HG03066 (cell line): ENCODE results near the gene MYO16.
"Not testable (repeated sequence)": the region's sequence is repeated elsewhere in the genome, so short reads cannot be mapped to it uniquely, and the experiment has no call there.

ENCODE experiments used
- ATAC-seq: cut with Tn5 transposase; IDR thresholded peaks from one replicate; pipeline ENCODE4 v1.9.1; 2021; ENCODE audit warnings: low read depth; ENCODE audit not compliant: unreplicated experiment

MYO16 gene

DNA sequence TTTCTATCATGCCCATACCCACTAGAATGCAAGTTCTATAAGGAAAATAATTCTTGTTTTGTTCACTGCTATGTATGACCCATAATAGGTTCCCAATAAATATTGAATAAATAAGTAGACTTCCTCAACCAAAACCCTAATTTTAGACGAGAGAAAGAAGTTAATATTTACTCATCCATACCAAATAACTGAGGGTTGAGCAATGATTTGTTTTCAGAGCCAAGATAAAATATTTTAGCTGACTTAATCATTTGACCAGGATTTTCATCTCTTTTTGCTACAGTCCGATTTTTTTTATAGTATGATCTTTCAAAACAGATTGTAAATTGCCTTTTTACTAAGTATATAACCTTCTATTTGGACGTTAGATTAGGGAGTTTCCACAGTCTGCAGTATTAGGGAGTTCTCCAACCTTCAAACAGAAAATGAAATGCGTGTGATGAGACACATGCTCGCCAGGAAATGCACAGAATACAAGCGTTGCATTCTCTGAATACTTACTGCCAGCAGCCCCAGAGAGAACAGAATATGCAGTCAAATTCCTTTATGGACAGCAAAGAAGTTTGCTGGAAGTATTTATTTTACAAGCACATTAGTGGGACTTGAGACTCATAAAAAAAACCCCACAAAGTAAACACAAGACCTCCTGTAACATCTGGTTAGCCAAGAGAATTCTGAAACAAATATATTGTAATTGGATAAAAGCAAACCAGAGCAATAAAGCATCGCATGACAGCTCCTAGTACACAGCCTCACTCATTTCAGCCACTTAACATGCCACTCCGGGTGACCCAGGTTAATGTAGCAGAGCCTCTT, 230.0 kb downstream of the MYO16 start:
- ATAC-seq = no peak

DNA sequence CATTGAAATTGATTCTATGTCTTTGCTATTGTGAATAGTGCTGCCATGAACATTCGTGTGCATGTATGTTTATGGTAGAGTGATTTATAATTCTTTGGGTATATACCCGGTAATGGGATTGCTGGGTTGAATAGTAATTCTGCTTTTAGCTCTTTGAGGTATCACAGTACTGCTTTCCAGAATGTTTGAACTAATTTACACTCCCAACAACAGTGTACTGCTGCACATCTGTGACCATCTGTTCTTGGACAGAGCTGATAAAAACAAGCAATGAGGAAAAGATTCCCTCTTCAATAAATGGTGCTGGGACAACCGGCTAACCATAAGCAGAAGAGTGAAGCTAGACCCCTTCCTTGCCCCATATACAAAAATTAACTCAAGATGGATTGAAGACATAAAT, 231.0 kb downstream of the MYO16 start:
- no peak for ATAC-seq

DNA sequence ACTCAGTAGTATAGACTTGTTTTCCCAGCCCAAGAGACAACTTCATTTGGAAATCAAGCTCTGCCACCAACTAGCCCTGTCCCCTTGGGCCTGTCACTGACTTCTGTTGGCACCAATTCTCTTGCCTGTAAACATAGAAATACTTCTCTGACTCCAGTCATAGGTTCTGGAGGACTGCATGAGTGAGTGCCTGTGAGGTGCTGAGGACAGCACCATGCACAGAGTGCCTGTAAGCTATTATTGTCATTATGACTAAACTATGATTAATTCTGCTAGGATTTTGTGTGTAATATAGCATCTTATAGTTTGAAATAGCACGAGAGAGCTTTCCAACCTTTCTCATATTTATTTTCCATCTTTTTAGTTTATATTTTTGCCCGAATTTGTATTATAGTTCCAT, 247.9 kb downstream of the MYO16 start:
- no peak for ATAC-seq

DNA sequence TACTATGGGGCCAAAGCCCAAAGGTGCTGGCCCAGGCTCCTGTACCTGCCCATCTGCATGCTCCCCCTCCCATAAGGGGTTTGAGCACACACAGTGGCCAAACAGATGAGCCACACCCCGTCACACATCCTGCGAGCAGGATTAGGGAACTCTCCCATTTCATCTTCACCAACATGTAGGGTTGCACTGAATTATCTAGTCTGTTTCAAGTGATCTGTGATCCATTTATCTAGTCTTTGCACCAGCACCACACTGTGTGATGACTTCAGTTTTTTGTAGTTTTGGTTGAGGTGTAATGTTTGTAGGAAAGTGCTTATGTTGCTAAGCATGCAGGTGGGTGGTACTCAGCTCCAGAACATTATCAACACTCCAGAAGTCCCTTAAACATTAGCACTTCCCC, 249.3 kb downstream of the MYO16 start:
- no peak for ATAC-seq

DNA sequence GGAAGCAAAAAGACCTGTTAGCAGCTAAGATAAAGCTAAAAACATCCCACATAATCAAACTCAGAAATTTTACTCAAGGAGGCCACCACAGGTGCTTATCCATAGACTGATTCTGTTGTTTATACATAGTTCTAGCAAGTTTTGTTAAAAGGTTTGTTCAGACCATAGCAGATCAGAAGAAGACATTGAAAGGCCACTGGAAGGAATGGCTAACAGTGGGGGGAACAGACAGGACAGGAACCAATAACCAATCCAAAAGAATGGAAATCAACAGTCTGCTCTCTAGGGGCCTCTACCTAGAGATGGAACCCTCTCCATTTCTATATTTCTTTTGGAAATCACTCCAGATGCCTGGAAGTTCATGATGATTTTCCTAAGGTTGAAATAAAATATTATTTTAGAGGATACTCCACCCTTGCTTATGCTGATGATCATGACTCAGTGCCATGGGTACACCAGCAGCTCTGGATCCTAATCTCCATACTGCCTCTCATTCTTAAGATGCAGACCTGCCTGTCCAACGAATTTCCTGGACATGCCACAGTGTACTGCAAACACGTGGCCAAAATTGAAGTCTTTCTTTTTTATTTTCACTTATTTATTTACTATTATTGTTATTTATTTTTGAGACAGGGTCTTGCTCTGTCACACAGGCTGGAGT, 260.0 kb downstream of the MYO16 start:
- no peak for ATAC-seq

DNA sequence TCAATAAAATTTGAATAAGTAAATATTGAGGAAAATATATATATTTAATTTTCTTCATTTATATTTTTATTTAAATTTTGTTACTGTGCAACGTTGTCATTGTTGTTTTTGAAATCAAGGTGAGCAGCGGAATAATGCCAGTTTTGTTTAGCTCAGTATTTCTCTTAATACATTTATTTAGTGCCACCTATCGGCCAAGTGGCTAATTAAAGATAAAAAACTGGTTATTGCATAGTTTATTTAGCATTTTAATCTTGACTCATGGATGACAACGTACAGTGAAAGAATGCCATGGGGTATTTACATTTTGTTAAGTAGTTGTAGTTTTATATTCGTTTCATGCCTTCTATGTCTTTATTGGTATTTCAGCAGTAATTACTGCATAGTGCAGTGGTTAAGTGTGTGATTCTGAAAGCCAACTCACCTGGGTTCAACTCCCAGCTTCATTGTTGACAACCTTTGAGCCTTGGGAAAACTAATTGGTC, 265.9 kb downstream of the MYO16 start:
- peak; percentile 53 for ATAC-seq

DNA sequence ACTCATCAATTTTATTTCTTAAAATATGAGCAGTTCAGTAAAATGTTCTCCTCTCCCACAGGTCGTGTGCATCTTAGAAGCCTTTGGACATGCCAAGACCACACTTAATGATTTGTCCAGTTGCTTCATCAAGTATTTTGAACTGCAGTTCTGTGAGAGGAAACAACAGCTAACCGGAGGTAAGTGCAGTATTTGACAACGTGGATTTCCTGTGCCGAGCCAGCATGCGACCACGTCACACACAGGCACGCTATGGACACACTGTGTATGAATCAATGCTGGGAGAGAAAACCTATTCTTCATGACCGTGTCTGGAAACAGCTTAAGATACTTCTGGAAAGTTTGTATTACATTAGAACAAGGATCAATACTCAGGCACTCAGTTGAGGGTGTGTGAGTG, 268.5 kb downstream of the MYO16 start:
- ATAC-seq = no peak

DNA sequence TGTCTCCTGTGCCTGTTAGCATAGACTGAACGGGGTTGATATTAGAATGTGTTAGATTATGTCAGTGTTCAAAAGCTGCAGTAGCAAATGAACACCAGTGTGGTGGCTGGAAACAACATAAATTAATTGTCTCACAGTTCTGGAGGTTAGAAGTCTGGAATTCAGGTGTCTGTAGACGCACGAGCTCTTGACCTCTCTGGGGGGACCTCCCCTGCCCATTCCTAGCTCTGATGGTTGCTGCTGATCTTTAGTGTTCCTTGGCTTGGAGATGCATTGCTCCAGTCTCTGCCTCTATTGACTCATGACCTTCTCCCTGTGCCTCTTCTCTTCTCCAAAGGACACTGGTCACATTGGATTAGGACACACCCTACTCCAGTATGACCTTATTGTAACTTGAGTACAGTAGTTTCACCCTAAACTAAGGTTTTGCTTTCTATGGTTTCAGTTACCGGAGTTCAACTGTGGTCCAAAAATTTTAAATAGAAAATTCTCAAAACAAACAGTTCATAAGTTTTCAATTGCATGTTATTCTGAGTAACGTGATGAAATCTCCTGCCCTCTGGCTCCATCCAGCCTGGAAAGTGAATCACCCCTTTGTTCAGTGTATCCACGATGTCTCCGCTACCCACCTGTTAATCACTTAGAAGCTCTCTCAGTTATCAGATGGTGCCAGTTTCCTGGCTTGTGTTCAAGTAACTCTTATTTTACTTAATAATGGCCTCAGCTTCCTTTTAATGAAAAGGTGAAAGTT, 273.2 kb downstream of the MYO16 start:
- no peak for ATAC-seq

DNA sequence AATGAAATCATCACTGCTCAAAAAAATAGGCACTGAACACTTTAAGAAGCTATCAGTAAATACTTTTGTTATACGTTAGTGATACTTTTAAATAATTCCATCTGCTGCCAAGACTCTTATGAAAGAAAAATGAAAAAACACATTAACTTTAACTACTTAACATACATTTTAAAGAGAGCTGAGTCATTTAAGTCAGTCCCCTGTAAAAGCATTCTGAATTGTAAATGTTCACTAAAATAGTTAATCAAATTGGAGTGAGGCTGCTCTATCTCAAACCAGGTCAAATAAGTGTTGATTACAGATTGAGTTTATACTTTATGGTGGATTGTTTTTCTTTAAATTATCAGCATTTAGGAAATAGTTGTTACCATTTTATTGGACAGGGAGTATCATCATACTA, 274.2 kb downstream of the MYO16 start:
- ATAC-seq = no peak

DNA sequence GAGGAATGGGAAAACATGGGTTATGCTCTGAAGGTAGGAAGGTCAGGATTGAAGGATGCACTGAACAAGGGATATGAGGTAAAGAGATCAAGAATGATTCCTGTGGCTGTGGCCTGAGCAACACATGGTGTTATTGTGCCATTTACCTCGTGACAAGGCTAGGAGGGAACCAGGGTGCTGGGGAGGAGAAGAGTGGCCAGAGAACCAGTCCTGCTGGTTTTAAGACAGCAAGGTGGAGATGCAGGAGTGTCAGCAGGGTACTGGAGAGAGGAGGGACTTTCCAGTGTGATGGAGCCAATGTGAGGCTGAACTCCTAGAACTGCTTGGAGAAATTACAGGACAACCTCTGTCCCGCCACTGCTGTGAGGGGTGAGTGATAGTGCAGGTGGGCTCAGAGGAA, 282.4 kb downstream of the MYO16 start:
- no peak for ATAC-seq

DNA sequence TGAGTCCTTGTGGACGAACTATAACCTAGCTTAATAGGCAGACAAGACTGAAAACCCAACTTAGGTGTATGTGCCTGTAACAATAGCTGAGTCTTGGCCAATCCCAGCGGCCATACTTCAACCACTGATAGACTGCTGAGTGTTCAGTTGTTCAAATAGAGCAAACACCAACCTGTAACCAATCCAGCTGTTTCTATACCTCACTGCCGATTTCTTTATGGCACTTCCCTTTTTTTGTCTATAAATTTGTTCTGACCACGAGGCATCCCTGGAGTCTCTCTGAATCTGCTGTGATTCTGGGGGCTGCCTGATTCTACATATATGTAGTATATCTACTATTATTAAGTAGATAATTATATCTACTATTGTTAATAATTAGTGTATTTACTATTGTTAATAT, 284.3 kb downstream of the MYO16 start:
- ATAC-seq = not testable (repeated sequence)

DNA sequence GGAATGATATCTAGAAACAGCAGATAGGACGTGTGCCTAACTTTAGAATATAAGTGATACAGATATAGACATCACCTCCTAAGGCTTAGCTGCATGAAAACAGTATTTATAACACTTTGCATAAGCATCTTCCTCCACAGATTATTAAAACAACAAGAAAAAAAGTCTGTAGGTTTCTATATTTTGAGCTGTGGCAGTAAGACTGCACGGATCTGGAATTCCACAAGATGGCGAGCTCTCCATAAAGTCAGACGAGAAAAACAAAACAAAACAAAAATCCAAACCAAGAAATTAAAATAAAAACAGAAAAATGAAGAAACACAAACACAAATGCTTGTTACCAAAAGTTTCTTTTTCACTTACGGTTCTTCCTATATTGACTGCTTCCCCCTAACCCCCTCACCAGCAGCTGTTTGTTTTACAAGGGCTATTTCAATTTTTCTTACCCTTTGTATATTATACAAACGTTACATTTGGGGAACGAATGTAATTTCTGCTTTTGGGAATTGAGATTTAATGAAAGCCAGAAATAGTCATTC, 285.8 kb downstream of the MYO16 start:
- ATAC-seq = no peak

DNA sequence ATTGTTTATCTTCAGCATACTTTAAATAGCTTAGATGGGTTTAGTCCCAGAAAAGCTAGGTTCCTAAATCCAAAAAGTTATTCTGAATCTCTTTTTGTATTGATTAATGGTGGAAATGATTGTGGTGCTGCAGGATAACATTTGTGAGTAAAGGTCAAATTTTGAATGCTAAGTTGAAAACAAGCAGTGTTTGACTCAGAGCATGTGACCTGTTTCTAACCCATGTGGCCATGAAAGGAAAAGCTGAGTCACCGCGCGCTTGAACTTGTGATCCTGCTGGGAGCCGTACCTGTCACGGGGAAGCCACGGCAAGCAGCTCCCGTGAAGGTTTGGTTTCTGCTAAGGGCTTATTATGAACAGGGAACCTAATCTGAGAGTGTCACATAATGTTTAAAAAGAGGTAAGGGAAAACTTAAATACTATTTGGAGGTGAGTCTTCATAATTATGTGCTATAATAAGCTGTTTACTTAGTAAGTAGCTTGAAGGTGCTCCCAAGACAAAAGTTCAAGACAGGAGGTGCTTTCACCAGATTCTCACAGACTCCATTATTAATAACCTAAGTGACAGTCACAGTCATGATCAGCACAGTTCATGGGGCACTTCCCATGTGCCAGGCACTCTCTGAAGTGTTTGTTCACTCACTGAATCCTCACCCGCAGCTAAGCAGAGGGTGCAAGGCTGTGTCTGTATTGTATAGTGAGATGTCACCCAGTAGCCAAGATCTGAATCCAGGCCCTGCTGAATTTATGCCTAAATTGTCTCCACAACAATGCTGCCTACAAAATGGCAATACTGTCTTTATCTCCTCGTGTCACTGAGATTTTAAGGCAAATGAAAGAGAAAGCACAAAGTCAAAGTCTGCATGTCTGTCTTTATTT, 286.5 kb downstream of the MYO16 start:
- peak; percentile 97 for ATAC-seq

DNA sequence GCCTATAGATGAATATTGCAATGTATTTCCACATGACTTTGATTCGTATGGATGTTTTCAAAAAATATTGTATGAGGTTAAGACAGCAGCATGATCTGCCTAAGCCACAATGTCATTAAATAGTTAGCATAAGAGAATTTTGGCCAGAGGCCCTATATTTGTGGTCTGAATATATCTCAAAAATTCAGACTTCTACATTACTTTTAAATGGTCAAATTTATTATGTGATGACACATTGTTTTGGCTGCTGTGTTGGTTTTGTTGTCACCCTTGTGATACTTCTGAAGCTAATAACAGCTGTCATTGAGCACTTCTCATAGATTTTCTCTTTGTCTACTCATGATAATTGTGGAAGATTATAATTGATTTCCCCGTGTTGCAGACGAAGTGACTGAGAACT, 288.2 kb downstream of the MYO16 start:
- ATAC-seq = no peak

DNA sequence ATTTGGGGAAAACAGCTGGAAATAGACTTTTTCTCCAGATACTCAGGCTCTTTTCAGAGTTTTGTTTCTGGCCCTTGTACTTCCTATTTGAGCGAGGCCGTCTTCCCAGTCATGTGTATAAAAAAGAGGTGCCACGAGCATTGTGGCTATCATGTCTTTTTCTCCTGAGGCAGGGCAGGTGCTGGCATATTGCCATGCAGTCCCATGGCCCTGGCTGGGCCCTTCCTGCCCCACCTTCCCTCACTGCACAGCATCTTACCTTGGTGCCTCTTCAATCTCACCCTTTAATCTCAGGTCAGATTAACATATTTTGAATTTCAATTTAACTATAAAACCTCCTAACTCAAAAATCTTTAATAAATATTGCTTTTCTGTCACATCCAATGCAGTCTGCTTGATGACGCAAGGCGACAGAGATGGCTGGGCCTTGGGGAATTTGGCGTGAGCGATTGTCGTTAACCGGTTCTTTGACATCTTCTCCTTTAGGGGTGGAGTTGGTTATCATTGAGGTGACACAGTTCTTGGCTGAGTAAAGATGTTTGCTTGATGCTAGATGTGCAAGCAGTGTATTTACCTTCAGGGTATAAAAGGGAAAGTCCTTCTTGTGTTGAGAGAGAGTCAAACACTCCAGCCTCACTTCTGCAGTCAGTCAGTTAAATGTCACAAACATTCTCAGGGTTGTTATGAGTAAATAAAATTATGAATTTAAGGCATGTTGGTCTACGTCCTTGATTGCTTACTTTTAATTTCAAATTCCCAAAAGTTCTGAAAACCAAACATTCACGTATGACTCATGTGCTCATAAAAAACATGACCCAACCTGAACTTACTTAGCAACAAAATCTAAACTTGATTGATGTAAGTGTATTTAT, 289.9 kb downstream of the MYO16 start:
- ATAC-seq = no peak

DNA sequence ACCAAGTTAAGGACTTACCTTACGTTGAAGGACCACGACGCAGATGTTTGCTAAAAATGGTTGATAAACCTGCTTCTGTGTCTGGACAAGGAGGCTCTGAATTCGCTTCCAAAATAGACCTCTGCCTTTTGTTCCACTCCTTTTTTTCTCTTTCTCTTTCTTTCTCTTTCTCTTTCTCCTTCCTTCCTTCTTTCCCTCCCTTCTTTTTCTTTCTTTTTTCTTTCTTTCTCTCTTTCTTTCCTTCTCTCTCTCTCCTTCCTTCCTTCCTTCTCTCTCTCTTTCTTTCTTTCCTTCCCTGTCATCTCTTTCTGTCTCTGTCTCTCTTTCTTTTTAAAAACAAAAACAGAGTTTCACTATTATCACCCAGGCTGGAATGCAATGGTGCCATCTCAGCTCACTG, 290.7 kb downstream of the MYO16 start:
- ATAC-seq = no peak

DNA sequence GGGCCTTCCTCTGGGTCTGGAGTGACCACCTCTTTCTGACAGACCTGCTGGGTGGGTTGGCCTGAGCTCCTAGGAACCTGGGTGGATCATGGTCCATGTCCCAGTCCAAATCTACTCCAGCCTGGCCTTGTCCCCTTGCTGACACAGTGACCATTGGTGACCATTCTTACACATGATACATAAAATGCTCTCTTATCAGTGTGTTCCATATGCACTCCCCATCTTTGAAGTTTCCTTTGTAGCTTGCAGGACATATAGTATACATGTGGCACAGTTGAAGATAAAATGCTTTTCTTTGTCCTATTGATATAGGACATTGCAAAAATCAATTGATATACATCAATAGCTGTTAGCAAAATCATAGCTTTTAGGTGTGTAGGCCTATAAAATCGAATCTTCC, 291.8 kb downstream of the MYO16 start:
- ATAC-seq = no peak

DNA sequence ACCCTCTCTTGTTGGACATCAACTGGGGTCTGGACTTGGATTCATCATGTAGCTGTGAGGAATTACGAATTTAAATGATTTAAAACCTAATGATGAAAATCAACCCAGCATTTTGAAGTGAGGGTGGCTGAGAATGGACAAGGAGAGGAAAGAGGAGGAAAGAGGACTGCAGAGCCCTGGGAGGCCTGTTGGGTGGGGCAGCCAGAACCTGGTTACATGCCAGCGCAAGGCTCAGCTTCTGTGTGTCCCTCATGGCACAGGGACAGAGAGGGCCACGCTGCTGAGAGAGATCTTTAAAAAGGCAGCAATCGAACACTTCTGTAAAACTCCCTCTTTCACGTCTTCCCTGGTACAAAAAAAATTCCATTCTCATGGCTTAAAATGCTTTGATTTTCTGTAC, 292.7 kb downstream of the MYO16 start:
- ATAC-seq = no peak

DNA sequence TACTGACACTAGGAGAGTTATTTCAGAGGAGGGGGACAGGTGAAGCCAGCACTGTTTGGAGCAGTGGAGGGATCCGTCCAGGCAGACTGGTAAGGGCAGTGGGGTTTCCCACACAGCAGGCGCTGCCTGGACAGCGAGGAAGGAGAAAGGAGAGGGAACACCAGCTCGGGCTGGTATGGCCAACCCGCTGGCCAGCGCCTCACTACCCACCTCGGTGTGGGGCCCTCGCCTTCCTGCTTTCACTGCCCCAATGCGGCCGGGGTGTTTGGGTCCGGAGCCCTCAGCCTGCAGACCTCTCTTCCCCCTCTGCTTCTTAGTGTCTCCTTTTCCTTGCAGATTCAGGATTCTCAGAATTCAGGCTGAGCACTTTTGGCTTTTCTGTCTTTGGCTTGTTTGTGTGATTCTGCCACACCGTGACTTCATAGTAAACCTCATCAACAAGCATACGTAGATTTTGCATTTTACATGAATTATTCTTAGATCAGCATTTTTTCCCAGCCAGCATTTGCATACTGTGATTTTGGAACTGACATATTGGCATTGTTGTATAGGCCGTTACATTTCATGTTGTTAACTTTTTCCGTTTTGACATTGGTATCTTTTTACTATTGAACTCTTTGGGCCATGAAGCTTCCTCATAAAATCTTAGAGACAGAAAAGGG, 294.1 kb downstream of the MYO16 start:
- ATAC-seq = no peak
